Epithelial cell of esophagus (primary cell): Measurements from ENCODE around the gene NOS2.

Experiments
- DNase-seq: peaks from one replicate; pipeline ENCODE4 v3.0.0; 2010; ENCODE audit warnings: low read depth
- H3K4me3 ChIP-seq: 2 replicates; pipeline ENCODE4 v1.5.1; 2011; ENCODE audit warnings: mild to moderate bottlenecking, low read length, control low read depth
- CTCF ChIP-seq: IDR thresholded peaks from 2 replicates; pipeline ENCODE4 v1.5.1; 2011; ENCODE audit warnings: low read depth, mild to moderate bottlenecking, low read length, control low read depth, inconsistent platforms; ENCODE audit not compliant: insufficient read depth; ENCODE audit errors: missing control alignments

NOS2 gene

GRCh38 chr17:27821318-27821717 is 21.0 kb upstream of the NOS2 start:
- no peak for TF ChIP-seq CTCF

GRCh38 chr17:27819145-27819544 is 18.8 kb upstream of the NOS2 start:
- no peak for TF ChIP-seq CTCF
- no peak for DNase-seq
- no peak overlapping the region for H3K4me3 ChIP-seq

More at GRCh38 chr17:27821318-27821717, 21.0 kb upstream of the NOS2 start:
- H3K4me3 ChIP-seq = no peak overlapping the region
- no peak for DNase-seq

GRCh38 chr17:27818401-27819105 is 18.2 kb upstream of the NOS2 start:
- no peak overlapping the region for H3K4me3 ChIP-seq
- DNase-seq = no peak
- no peak for TF ChIP-seq CTCF

GRCh38 chr17:27817731-27818130 is 17.4 kb upstream of the NOS2 start:
- H3K4me3 ChIP-seq = no peak overlapping the region
- no peak for TF ChIP-seq CTCF
- DNase-seq = peak; percentile 16

GRCh38 chr17:27816946-27817345 is 16.6 kb upstream of the NOS2 start:
- DNase-seq = no peak
- no peak overlapping the region for H3K4me3 ChIP-seq
- no peak for TF ChIP-seq CTCF

- no peak overlapping the region for H3K4me3 ChIP-seq
These were observed 11.6 kb upstream of the NOS2 start for GRCh38 chr17:27811961-27812360.

More at GRCh38 chr17:27811961-27812360, 11.6 kb upstream of the NOS2 start:
- no peak for TF ChIP-seq CTCF
- DNase-seq = no peak
